Kidney epithelial cell (primary cell): ENCODE data around the gene VWCE. TPM values are rescaled to one million over a fixed set of nuclear protein-coding genes. Genes with fewer than 3 reads are reported as not detected.

ENCODE experiments used
- DNase-seq: peaks from one replicate; pipeline ENCODE4 v3.0.0-alpha.2; 2010; ENCODE audit warnings: low read depth
- H3K27me3 ChIP-seq: 2 replicates; pipeline ENCODE4 v1.6.0; 2011; ENCODE audit warnings: low read length; ENCODE audit not compliant: control insufficient read depth, insufficient read depth
- H3K36me3 ChIP-seq: 2 replicates; pipeline ENCODE4 v1.5.1; 2011; ENCODE audit warnings: low read length; ENCODE audit not compliant: control insufficient read depth, insufficient read depth
- H3K4me3 ChIP-seq: 2 replicates; pipeline ENCODE4 v1.5.1; 2011; ENCODE audit warnings: low read depth, mild to moderate bottlenecking, control low read depth, low read length
- total RNA-seq: library from RNA; depleted of rRNA; stranded (reverse); fragments of >200 nt; gene quantifications from 2 replicates; pipeline ENCODE4 v1.2.3, GENCODE V29; 2015
- TF ChIP-seq, protein P1 (sequence below): IDR thresholded peaks from 2 replicates; pipeline ENCODE4 v1.5.1; 2011; ENCODE audit warnings: mild to moderate bottlenecking, moderate library complexity, low read length, control low read depth, inconsistent platforms; ENCODE audit not compliant: insufficient read depth, poor library complexity, severe bottlenecking

VWCE gene
- total RNA-seq, 1 donor from 2014 or later: 8.3 TPM

DNA sequence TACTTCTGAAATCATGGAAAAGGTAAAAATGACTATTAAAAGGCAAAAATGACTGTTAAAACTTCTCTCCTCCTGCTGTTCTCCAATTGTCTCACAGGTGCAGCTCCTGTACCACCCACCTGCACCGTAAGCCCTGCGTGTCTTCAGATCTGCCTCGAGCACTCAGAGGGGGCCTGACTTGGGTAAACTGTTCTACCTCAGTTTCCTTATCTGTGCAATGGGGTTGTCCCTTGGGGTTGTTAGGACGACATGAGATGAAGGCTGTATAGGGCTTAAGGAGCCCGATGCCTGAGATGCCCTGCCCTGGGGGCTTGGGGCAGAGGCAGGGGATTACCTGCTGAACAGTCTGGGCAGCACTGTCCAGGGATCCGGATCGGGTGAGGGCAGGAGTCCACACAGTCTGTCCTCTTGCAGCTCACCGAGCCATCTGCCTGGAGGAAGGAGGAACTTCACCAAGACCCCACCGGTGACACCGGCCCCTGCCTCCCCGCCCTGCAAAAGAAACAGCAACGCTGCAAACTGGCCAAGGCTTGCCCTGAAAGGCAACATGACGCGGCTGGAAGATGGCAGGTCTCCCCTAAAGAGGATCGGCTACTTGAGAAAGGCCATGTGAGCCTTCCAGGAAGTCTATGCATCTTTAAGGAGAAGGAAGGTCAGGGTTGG is 26.4 kb downstream of the VWCE start:
- Histone ChIP-seq H3K36me3 (no peaks in the 10 kb centered on the region), H3K4me3 (no peak overlapping the region), H3K27me3 (no peaks in the 10 kb centered on the region)
- TF ChIP-seq, protein P1, sequence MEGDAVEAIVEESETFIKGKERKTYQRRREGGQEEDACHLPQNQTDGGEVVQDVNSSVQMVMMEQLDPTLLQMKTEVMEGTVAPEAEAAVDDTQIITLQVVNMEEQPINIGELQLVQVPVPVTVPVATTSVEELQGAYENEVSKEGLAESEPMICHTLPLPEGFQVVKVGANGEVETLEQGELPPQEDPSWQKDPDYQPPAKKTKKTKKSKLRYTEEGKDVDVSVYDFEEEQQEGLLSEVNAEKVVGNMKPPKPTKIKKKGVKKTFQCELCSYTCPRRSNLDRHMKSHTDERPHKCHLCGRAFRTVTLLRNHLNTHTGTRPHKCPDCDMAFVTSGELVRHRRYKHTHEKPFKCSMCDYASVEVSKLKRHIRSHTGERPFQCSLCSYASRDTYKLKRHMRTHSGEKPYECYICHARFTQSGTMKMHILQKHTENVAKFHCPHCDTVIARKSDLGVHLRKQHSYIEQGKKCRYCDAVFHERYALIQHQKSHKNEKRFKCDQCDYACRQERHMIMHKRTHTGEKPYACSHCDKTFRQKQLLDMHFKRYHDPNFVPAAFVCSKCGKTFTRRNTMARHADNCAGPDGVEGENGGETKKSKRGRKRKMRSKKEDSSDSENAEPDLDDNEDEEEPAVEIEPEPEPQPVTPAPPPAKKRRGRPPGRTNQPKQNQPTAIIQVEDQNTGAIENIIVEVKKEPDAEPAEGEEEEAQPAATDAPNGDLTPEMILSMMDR: no peak
- DNase-seq: no peak

DNA sequence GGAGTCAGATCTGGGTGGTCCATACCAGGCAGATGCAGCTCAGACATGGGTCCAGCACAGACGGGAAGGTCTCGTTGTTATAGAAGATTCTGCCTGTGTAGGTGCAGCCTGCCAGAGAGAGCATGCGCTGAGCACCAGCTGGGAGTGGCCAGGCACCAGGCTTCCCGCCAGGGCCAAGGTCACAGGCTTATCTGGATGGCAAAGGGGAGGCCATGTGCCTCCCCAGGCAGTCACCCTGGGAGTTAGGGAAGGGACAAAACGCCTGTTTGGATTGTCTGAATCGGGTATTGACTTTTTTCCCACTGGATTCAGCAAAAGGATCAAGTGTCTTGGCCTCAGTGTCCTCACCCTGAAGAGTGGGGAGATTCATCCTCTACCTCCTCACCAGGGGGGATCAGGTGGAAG is 27.7 kb downstream of the VWCE start:
- no peaks in the 10 kb centered on the region for H3K36me3 ChIP-seq
- DNase-seq: no peak
- H3K27me3 ChIP-seq: no peaks in the 10 kb centered on the region
- TF ChIP-seq, protein P1: no peak
- no peak overlapping the region for H3K4me3 ChIP-seq

DNA sequence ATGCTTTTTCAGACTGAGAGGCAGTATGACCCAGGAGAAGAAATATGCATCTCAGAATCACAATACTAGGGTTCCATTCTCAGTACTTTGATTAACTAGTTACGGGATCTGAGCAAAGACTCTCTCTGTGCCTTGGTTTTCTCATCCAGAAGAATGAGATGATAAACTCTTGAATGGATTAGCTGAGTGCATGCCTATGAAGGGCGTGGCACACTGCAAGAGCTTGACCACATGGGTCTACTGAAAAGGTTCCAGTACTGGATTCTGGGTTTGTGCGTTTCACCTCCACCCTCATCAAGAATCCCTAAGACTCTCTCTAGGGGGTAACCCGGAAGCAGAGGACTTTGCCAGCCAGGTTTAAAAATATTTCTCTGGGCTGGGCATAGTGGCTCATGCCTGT is 28.5 kb downstream of the VWCE start:
- Histone ChIP-seq H3K36me3 (no peaks in the 10 kb centered on the region), H3K4me3 (no peak overlapping the region), H3K27me3 (no peaks in the 10 kb centered on the region)
- DNase-seq: no peak
- TF ChIP-seq, protein P1: no peak

DNA sequence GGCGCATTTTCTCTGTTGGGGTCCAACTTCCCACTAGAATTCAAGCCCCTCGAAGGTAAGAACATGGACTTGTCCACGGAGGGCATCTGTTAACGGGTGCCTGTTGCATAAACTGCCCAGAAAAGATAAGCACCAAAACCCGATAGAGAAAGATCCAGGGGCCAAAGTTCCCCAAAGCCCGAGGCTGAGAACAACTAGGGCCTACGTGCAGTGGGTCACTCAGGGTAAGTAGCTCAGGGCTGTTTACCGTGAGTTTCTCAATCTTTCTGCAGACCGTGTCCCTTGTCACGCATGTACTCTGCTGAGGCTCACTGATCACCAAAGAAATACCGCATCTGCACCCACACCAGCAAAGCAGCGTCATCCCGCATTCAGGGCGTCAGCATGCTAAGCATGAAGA is 29.8 kb downstream of the VWCE start:
- Histone ChIP-seq H3K27me3 (no peaks in the 10 kb centered on the region), H3K4me3 (no peak overlapping the region), H3K36me3 (no peaks in the 10 kb centered on the region)
- TF ChIP-seq, protein P1: no peak
- DNase-seq: no peak

DNA sequence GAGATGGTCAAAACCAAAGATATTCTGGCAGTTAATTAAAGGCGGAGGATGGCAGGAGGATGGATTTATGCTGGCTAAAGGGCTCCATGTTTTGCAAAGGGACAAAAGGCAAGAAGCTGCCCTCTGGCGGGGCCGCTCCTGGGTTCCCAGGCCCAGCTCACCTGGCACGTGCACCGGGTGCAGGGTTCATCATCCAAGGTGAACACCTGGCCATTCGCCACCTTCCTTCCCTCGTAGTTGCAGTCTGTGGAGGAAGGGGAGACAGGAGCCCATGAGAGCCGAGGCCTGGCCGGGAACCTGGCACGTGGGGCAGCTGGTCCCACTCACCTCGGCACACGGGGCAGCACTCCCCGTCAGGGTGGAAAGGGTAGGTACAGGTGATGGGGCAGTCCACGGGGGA is 30.3 kb downstream of the VWCE start:
- no peaks in the 10 kb centered on the region for H3K36me3 ChIP-seq
- no peaks in the 10 kb centered on the region for H3K27me3 ChIP-seq
- DNase-seq: no peak
- TF ChIP-seq, protein P1: no peak
- H3K4me3 ChIP-seq: no peak overlapping the region

DNA sequence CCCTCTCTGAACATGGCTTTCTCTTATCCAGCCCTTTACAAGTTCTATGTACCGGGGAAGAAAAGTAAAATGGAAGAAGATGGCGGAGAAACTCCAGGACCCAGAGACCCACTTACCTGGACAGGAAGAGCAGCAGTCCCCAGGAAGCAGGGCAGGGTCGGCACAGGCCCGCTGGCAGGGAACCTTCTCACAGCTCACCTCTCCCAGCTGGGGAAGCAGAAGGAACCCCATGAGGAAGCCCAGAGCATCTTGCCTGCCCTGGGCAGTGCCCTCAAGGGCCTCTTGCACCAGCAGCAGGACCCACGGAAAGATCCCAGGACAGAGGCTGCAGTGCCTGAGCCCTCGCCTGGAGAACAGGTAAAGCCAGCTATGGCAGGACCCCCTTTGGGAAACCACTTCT is 30.7 kb downstream of the VWCE start:
- TF ChIP-seq, protein P1: no peak
- H3K36me3 ChIP-seq: no peaks in the 10 kb centered on the region

More for the DNA sequence above, 30.7 kb downstream of the VWCE start:
- H3K27me3 ChIP-seq: no peaks in the 10 kb centered on the region
- no peak for DNase-seq
- H3K4me3 ChIP-seq: no peak overlapping the region
